DOHH2 (cell line): ENCODE data around the gene RBCK1.

Source experiments
- H3F3A ChIP-seq: fragments of 200-600 bp; sonication (generic), shearing (Covaris generic); 2 replicates; pipeline ENCODE4 v1.6.0; 2016; ENCODE audit warnings: antibody characterized with exemption, mild to moderate bottlenecking; ENCODE audit not compliant: control insufficient read depth, insufficient read depth
- H3K27ac ChIP-seq: fragments of 200-600 bp; sonication (generic); 2 replicates; pipeline ENCODE4 v1.5.1; 2014; ENCODE audit warnings: low read depth, mild to moderate bottlenecking, low read length, moderate library complexity
- H3K27me3 ChIP-seq: fragments of 200-600 bp; sonication (generic); 2 replicates; pipeline ENCODE4 v1.6.1; 2014; ENCODE audit warnings: mild to moderate bottlenecking, low read length, mixed read lengths; ENCODE audit not compliant: control insufficient read depth
- H3K36me3 ChIP-seq: fragments of 200-600 bp; sonication (generic); 2 replicates; pipeline ENCODE4 v1.6.1; 2014; ENCODE audit warnings: mild to moderate bottlenecking, low read length, moderate library complexity, mixed read lengths; ENCODE audit not compliant: control insufficient read depth
- H3K4me1 ChIP-seq: fragments of 200-600 bp; sonication (generic); 2 replicates; pipeline ENCODE4 v1.6.1; 2014; ENCODE audit warnings: mild to moderate bottlenecking, low read length, mixed read lengths; ENCODE audit not compliant: control insufficient read depth
- H3K4me2 ChIP-seq: fragments of 200-600 bp; sonication (generic); 2 replicates; pipeline ENCODE4 v1.6.0; 2014; ENCODE audit warnings: mild to moderate bottlenecking, low read length, moderate library complexity
- H3K4me3 ChIP-seq: fragments of 200-600 bp; sonication (generic); 2 replicates; pipeline ENCODE4 v1.5.1; 2014; ENCODE audit warnings: mild to moderate bottlenecking, low read length, mixed read lengths
- H3K79me2 ChIP-seq: fragments of 200-600 bp; sonication (generic); 2 replicates; pipeline ENCODE4 v1.6.1; 2014; ENCODE audit warnings: mild to moderate bottlenecking, low read length, mixed read lengths; ENCODE audit not compliant: control insufficient read depth
- H3K9me2 ChIP-seq: fragments of 200-600 bp; sonication (generic); replicated peaks from 2 replicates; pipeline ENCODE4 v1.6.1; 2014; ENCODE audit warnings: mild to moderate bottlenecking, low read length, mixed read lengths; ENCODE audit not compliant: control insufficient read depth
- H3K9me3 ChIP-seq: fragments of 200-600 bp; sonication (generic); 2 replicates; pipeline ENCODE4 v1.6.1; 2014; ENCODE audit warnings: antibody characterized with exemption, low read length, mixed read lengths; ENCODE audit not compliant: control insufficient read depth, insufficient read depth
- H4K20me1 ChIP-seq: fragments of 200-600 bp; sonication (generic); 2 replicates; pipeline ENCODE4 v1.6.0; 2014; ENCODE audit warnings: low read depth, mild to moderate bottlenecking, antibody characterized with exemption, low read length, moderate library complexity; ENCODE audit not compliant: control insufficient read depth, insufficient read depth
- EZH2phosphoT487 ChIP-seq: fragments of 200-600 bp; sonication (generic); IDR thresholded peaks from 2 replicates; pipeline ENCODE4 v1.6.1; 2017; ENCODE audit warnings: borderline replicate concordance, mild to moderate bottlenecking, antibody characterized with exemption, low read length, moderate library complexity, mixed read lengths
- TF ChIP-seq, protein P1 (sequence below): fragments of 200-600 bp; sonication (generic); IDR thresholded peaks from one replicate; pipeline ENCODE4 v1.5.1; 2014; ENCODE audit warnings: antibody characterized with exemption, mild to moderate bottlenecking, low read depth, low read length; ENCODE audit not compliant: poor library complexity, severe bottlenecking

The RBCK1 gene

DNA sequence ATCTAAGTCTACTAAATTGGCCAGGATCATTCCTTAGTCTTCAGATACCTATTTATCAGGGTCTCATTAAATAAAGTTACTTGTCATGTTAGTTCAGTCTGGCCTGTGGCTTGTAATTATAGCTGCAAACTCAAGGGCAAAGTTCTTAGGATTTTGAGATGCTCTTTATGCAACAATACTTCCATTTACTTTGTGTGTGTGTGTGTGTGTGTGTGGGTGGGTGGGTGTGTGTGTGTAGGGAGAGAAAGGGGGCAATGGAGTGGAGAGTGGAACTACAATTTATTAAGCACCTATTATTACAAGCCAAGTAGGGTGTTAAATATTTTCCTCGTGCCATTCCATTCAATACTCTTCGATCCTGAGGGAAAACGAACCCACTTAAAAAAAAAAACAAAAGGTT lies 71.9 kb downstream of the RBCK1 start:
- Histone ChIP-seq H3F3A (peaks cover 23% of the 10 kb centered on the region), H3K4me3 (no peak overlapping the region), H3K4me1 (no peaks in the 10 kb centered on the region), H3K9me3 (no peaks in the 10 kb centered on the region), H4K20me1 (no peaks in the 10 kb centered on the region), H3K27me3 (no peaks in the 10 kb centered on the region), H3K27ac (no peak overlapping the region), H3K36me3 (peaks cover 68% of the 10 kb centered on the region), H3K79me2 (no peaks in the 10 kb centered on the region), H3K4me2 (no peak overlapping the region), H3K9me2 (no peaks in the 10 kb centered on the region)
- TF ChIP-seq EZH2phosphoT487, result no peak
- TF ChIP-seq, protein P1, sequence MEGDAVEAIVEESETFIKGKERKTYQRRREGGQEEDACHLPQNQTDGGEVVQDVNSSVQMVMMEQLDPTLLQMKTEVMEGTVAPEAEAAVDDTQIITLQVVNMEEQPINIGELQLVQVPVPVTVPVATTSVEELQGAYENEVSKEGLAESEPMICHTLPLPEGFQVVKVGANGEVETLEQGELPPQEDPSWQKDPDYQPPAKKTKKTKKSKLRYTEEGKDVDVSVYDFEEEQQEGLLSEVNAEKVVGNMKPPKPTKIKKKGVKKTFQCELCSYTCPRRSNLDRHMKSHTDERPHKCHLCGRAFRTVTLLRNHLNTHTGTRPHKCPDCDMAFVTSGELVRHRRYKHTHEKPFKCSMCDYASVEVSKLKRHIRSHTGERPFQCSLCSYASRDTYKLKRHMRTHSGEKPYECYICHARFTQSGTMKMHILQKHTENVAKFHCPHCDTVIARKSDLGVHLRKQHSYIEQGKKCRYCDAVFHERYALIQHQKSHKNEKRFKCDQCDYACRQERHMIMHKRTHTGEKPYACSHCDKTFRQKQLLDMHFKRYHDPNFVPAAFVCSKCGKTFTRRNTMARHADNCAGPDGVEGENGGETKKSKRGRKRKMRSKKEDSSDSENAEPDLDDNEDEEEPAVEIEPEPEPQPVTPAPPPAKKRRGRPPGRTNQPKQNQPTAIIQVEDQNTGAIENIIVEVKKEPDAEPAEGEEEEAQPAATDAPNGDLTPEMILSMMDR, result no peak

DNA sequence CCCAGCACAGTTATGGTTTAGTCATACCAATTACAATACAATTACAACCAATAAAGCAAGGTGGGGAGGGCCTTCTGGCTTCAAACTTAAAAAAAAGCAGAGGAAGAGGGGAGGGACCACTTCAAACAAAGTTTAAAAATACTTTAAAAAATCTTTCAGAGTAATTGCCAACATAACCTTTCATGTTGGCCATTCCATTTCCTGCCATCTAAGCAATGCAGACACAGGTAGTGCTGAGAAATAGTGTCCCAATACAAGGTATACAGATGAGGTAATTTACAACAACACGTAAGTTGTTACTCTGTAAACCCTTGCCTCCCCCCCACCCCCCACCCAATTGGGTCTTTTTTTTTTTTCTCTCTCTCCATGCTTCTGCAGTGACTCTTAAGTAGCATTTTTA lies 73.1 kb downstream of the RBCK1 start:
- Histone ChIP-seq H3K27me3 (no peaks in the 10 kb centered on the region), H3K79me2 (no peaks in the 10 kb centered on the region), H3K9me3 (no peaks in the 10 kb centered on the region), H4K20me1 (no peaks in the 10 kb centered on the region), H3K27ac (no peak overlapping the region), H3K9me2 (no peaks in the 10 kb centered on the region), H3F3A (peaks cover 23% of the 10 kb centered on the region), H3K4me2 (no peak overlapping the region), H3K4me1 (no peaks in the 10 kb centered on the region), H3K36me3 (peaks cover 79% of the 10 kb centered on the region), H3K4me3 (no peak overlapping the region)
- TF ChIP-seq, protein P1, result no peak
- TF ChIP-seq EZH2phosphoT487, result no peak
